HepG2 (cell line): ENCODE data around the gene SDF2. TPM values are rescaled to one million over a fixed set of nuclear protein-coding genes. Genes with fewer than 3 reads are reported as not detected.

ENCODE experiments used
- ATAC-seq: fragments of 200-7000 bp; cut with Tn5 transposase; 3 replicates; pipeline ENCODE4 v1.9.1; 2020; ENCODE audit warnings: mild to moderate bottlenecking, moderate library complexity
- BruUV-seq: library from RNA; stranded (reverse); fragments of 400-500 nt; replicated peaks from 2 replicates; lab custom pipeline; 2021; lab: Mats Ljungman, UMichigan
- CTCF ChIA-PET: fragments of 300-600 bp; formaldehyde crosslinking; extraction: SDS; loops from one replicate; lab custom pipeline; 2021; ENCODE audit warnings: low total read pairs, inconsistent platforms, low intra/inter-chr PET ratio; lab: Yijun Ruan, JAX
- POLR2A ChIA-PET: fragments of 350-600 bp; sonication (Branson Sonifier 250); formaldehyde crosslinking; loops from one replicate; lab custom pipeline; 2020; ENCODE audit warnings: antibody characterized with exemption, inconsistent platforms; lab: Yijun Ruan, JAX
- DNase-seq: peaks from one replicate; pipeline ENCODE4 v3.0.0-alpha.2; 2015; ENCODE audit warnings: low spot score
- FAIRE-seq: peaks from 3 replicates; lab custom pipeline; 2011; peaks lifted over from hg19 to GRCh38; lab: Jason Lieb, UNC
- H2AFZ ChIP-seq: one replicate; pipeline ENCODE4 v1.6.1; 2011; ENCODE audit warnings: low read length, inconsistent platforms
- H3K27ac ChIP-seq: fragments of 300-600 bp; 3 replicates; pipeline ENCODE4 v1.8.0; 2011; ENCODE audit warnings: mixed run types, mild to moderate bottlenecking, mixed read lengths, low read length, inconsistent platforms; ENCODE audit not compliant: insufficient read depth; ENCODE audit errors: extremely low read length
- H3K27me3 ChIP-seq, 2 experiments: fragments of 200-600 bp in 1 of 2; 2 replicates in 1 of 2; 3 replicates in 1 of 2; pipeline versions ENCODE4 v1.6.0 to v1.8.0; 2011; ENCODE audit warnings: low read length in 2 of 2, mild to moderate bottlenecking in 2 of 2, moderate library complexity in 2 of 2, inconsistent platforms in 1 of 2; ENCODE audit not compliant: insufficient read depth in 2 of 2, control insufficient read depth in 1 of 2
- H3K36me3 ChIP-seq, 2 experiments: fragments of 200-600 bp in 1 of 2; replicated peaks in 1 of 2; 2 replicates in 1 of 2; 3 replicates in 1 of 2; pipeline versions ENCODE4 v1.5.1 to v1.8.0; 2011; ENCODE audit warnings: low read length in 2 of 2, inconsistent platforms in 1 of 2; ENCODE audit not compliant: insufficient read depth in 2 of 2, control insufficient read depth in 1 of 2
- H3K4me1 ChIP-seq: 2 replicates; pipeline ENCODE4 v1.5.1; 2012; ENCODE audit warnings: low read length, inconsistent platforms; ENCODE audit not compliant: insufficient read depth
- H3K4me2 ChIP-seq: 2 replicates; pipeline ENCODE4 v1.6.0; 2011; ENCODE audit warnings: low read depth, low read length, inconsistent platforms
- H3K4me3 ChIP-seq, 3 experiments: fragments of 200-600 bp in 1 of 3; sonication (generic), shearing (Covaris generic) in 1 of 3; replicated peaks in 1 of 3; 2 replicates each; pipeline ENCODE4 v1.5.1; 2011 to 2016; ENCODE audit warnings: low read length in 3 of 3, inconsistent platforms in 2 of 3, low read depth in 2 of 3, mild to moderate bottlenecking in 2 of 3, control low read depth in 1 of 3, mixed read lengths in 1 of 3; ENCODE audit not compliant: insufficient read depth in 1 of 3
- H3K79me2 ChIP-seq: one replicate; pipeline ENCODE4 v1.6.1; 2011; ENCODE audit warnings: low read length, inconsistent platforms; ENCODE audit not compliant: insufficient read depth
- H3K9ac ChIP-seq: 2 replicates; pipeline ENCODE4 v1.6.0; 2011; ENCODE audit warnings: mild to moderate bottlenecking, low read depth, low read length, inconsistent platforms; ENCODE audit not compliant: insufficient read depth
- H3K9me3 ChIP-seq: 2 replicates; pipeline ENCODE4 v1.5.1; 2012; ENCODE audit warnings: mild to moderate bottlenecking, low read length
- H4K20me1 ChIP-seq: 2 replicates; pipeline ENCODE4 v1.6.0; 2011; ENCODE audit warnings: inconsistent platforms, mild to moderate bottlenecking, low read length, moderate library complexity; ENCODE audit not compliant: insufficient read depth
- BCLAF1 ChIP-seq: fragments of 450-650 bp; IDR thresholded peaks from 2 replicates; pipeline ENCODE4 v1.6.1; 2017; ENCODE audit warnings: mild to moderate bottlenecking
- ELF3 ChIP-seq: IDR thresholded peaks from 2 replicates; pipeline ENCODE4 v1.6.1; 2016; ENCODE audit warnings: missing genetic modification reagents, missing compliant biosample characterization
- GFI1 ChIP-seq: sonication (generic); formaldehyde crosslinking; IDR thresholded peaks from 2 replicates; pipeline ENCODE4 v1.5.0; 2020; ENCODE audit warnings: missing genetic modification reagents, mild to moderate bottlenecking, borderline replicate concordance
- HOXA7 ChIP-seq: sonication (generic); formaldehyde crosslinking; IDR thresholded peaks from 2 replicates; pipeline ENCODE4 v1.8.1; 2022; ENCODE audit warnings: mild to moderate bottlenecking, missing genetic modification reagents, moderate library complexity
- KLF13 ChIP-seq: sonication (generic); formaldehyde crosslinking; IDR thresholded peaks from 2 replicates; pipeline ENCODE4 v1.4.0; 2020; ENCODE audit warnings: mild to moderate bottlenecking, missing genetic modification reagents
- KMT2B ChIP-seq: IDR thresholded peaks from 2 replicates; pipeline ENCODE4 v1.6.1; 2016; ENCODE audit warnings: missing genetic modification reagents, missing compliant biosample characterization
- MED8 ChIP-seq: sonication (generic); formaldehyde crosslinking; IDR thresholded peaks from 2 replicates; pipeline ENCODE4 v1.8.1; 2023; ENCODE audit warnings: mild to moderate bottlenecking, missing genetic modification reagents; ENCODE audit not compliant: insufficient replicate concordance
- PAX8 ChIP-seq: sonication (generic); formaldehyde crosslinking; IDR thresholded peaks from 2 replicates; pipeline ENCODE4 v1.8.0; 2022; ENCODE audit warnings: mild to moderate bottlenecking, missing genetic modification reagents, borderline replicate concordance
- PBX2 ChIP-seq: IDR thresholded peaks from 2 replicates; pipeline ENCODE4 v1.6.1; 2016; ENCODE audit warnings: control low read depth
- SIX1 ChIP-seq: sonication (generic); formaldehyde crosslinking; IDR thresholded peaks from 2 replicates; pipeline ENCODE4 v1.4.0; 2020; ENCODE audit warnings: missing genetic modification reagents, borderline replicate concordance
- TOE1 ChIP-seq: sonication (generic); formaldehyde crosslinking; IDR thresholded peaks from 2 replicates; pipeline ENCODE4 v1.4.0; 2020; ENCODE audit warnings: mild to moderate bottlenecking, missing genetic modification reagents
- ZBTB7A ChIP-seq: sonication (generic); formaldehyde crosslinking; IDR thresholded peaks from 2 replicates; pipeline ENCODE4 v1.8.0; 2022; ENCODE audit warnings: mild to moderate bottlenecking, missing genetic modification reagents
- ZFP91 ChIP-seq: sonication (generic); formaldehyde crosslinking; IDR thresholded peaks from 2 replicates; pipeline ENCODE4 v1.9.0; 2022; ENCODE audit warnings: missing genetic modification reagents, mild to moderate bottlenecking, borderline replicate concordance
- ZMAT5 ChIP-seq: sonication (generic); formaldehyde crosslinking; IDR thresholded peaks from 2 replicates; pipeline ENCODE4 v1.5.0; 2020; ENCODE audit warnings: mild to moderate bottlenecking, low read depth, missing genetic modification reagents, borderline replicate concordance
- ZNF335 ChIP-seq: sonication (generic); formaldehyde crosslinking; IDR thresholded peaks from 2 replicates; pipeline ENCODE4 v1.4.0; 2020; ENCODE audit warnings: missing genetic modification reagents
- ZNF768 ChIP-seq: sonication (generic); formaldehyde crosslinking; IDR thresholded peaks from 2 replicates; pipeline ENCODE4 v1.4.0; 2020; ENCODE audit warnings: missing genetic modification reagents
- WGBS: methylation state at CpG from one replicate; pipeline ENCODE4 v1.1.6; 2017; ENCODE audit warnings: low lambda C conversion rate; 5-methylcytosine and 5-hydroxymethylcytosine counted together
- in situ Hi-C: cut with HindIII; loops from 2 replicates; pipeline ENCODE4 v1.10.0; 2017; ENCODE audit warnings: low pct_unique_long_range_greater_than_20kb; ENCODE audit not compliant: extremely low pct_ligation_motif_present
- intact Hi-C: fragments of 100-400 bp; cut with micrococcal nuclease; formaldehyde crosslinking; loops from one replicate; pipeline ENCODE4 v1.10.0; 2022; ENCODE audit not compliant: unreplicated experiment
- polyA plus RNA-seq, 8 experiments: library from polyadenylated mRNA; depleted of rRNA in 3 of 8; stranded (reverse) in 7 of 8; unstranded in 1 of 8; fragments of >200 nt; fragmentation: Illumina TruSeq in 4 of 8; extraction: Trizol in 4 of 8; gene quantifications; 2 replicates each; pipeline versions ENCODE4 v1.2.1 to v1.2.3, GENCODE V29; 2011 to 2016; ENCODE audit warnings: low read depth in 4 of 8, missing spikeins in 1 of 8, mixed read lengths in 1 of 8; ENCODE audit not compliant: insufficient read depth in 1 of 8
- total RNA-seq, 5 experiments: library from RNA; depleted of rRNA; stranded (reverse); fragments of >200 nt; fragmentation: Illumina TruSeq; extraction: Trizol; gene quantifications; 2 replicates each; pipeline ENCODE4 v1.2.3, GENCODE V29; 2016; ENCODE audit warnings: low read depth in 1 of 5
- TF ChIP-seq, protein P1 (sequence below): sonication (generic); formaldehyde crosslinking; IDR thresholded peaks from 2 replicates; pipeline ENCODE4 v1.8.1; 2023; ENCODE audit warnings: mild to moderate bottlenecking, missing genetic modification reagents

SDF2 gene
- total and polyA plus RNA-seq, 2 of the 13 experiments (the other 11 are each of a cell fraction or from before 2014, with no cell fraction given), result 58.2 to 58.4 TPM

GRCh38 chr17:28693869-28694268 is 32.2 kb upstream of the SDF2 start (continued):
- no peak for TF ChIP-seq ZFP91 (CRISPR knock-in tag)

- POLR2A ChIA-PET, result interaction anchor here (1.0 to 2.9 kb wide), 3 partner anchors 10 to 45 kb away, joined by 3 to 13 read pairs (median 9); partner anchors contain the start of gene RPL23A
- no peaks in the 10 kb centered on the region for H3K79me2 ChIP-seq
- no TSS peak for BruUV-seq
- CTCF ChIA-PET, result interaction anchor here (1.7 kb wide), 1 partner anchor 61 kb away, joined by 4 read pairs; no protein-coding TSS in a partner anchor
- FAIRE-seq, result no peak
- no peak overlapping the region for H3K4me3 ChIP-seq
- H3K9me3 ChIP-seq, result no peaks in the 10 kb centered on the region
- H3K9ac ChIP-seq, result no peak overlapping the region
- ATAC-seq, result no peak
- no peak for DNase-seq
- peaks cover 48 to 83% of the 10 kb centered on the region in 2 experiments for H3K36me3 ChIP-seq
- H3K27ac ChIP-seq, result no peak overlapping the region
- H2AFZ ChIP-seq, result no peak overlapping the region
- in situ Hi-C loops, result no loop called here
- intact Hi-C loops, result no loop called here
- 0 out of 2 replicates have a peak, but pooled peaks cover 7% of the 10 kb centered on the region for H3K4me1 ChIP-seq
- WGBS, result 98% methylated on average over 3 of the region's 3 CpGs
- no peaks in the 10 kb centered on the region for H3K27me3 ChIP-seq
- no peak overlapping the region for H3K4me2 ChIP-seq
- no peaks in the 10 kb centered on the region for H4K20me1 ChIP-seq
- TF ChIP-seq BCLAF1 (no peak), GFI1 (CRISPR knock-in tag) (no peak), PAX8 (CRISPR knock-in tag) (no peak), TOE1 (CRISPR knock-in tag) (no peak), ZBTB7A (no peak), ELF3 (no peak), SIX1 (CRISPR knock-in tag) (no peak), ZMAT5 (no peak), KLF13 (CRISPR knock-in tag) (no peak), ZNF335 (no peak), ZNF768 (CRISPR knock-in tag) (no peak), KMT2B (no peak), MED8 (CRISPR knock-in tag) (no peak), PBX2 (no peak), HOXA7 (CRISPR knock-in tag) (no peak)
- TF ChIP-seq, protein P1, sequence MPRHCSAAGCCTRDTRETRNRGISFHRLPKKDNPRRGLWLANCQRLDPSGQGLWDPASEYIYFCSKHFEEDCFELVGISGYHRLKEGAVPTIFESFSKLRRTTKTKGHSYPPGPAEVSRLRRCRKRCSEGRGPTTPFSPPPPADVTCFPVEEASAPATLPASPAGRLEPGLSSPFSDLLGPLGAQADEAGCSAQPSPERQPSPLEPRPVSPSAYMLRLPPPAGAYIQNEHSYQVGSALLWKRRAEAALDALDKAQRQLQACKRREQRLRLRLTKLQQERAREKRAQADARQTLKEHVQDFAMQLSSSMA, result no peak
These were observed 27.3 kb upstream of the SDF2 start for GRCh38 chr17:28689011-28689410.
